GM19463 (cell line): ENCODE results near the gene RPE.

Experiments
- ATAC-seq: cut with Tn5 transposase; IDR thresholded peaks from one replicate; pipeline ENCODE4 v1.9.1; 2021; ENCODE audit warnings: mild to moderate bottlenecking, moderate library complexity; ENCODE audit not compliant: unreplicated experiment

RPE gene

DNA sequence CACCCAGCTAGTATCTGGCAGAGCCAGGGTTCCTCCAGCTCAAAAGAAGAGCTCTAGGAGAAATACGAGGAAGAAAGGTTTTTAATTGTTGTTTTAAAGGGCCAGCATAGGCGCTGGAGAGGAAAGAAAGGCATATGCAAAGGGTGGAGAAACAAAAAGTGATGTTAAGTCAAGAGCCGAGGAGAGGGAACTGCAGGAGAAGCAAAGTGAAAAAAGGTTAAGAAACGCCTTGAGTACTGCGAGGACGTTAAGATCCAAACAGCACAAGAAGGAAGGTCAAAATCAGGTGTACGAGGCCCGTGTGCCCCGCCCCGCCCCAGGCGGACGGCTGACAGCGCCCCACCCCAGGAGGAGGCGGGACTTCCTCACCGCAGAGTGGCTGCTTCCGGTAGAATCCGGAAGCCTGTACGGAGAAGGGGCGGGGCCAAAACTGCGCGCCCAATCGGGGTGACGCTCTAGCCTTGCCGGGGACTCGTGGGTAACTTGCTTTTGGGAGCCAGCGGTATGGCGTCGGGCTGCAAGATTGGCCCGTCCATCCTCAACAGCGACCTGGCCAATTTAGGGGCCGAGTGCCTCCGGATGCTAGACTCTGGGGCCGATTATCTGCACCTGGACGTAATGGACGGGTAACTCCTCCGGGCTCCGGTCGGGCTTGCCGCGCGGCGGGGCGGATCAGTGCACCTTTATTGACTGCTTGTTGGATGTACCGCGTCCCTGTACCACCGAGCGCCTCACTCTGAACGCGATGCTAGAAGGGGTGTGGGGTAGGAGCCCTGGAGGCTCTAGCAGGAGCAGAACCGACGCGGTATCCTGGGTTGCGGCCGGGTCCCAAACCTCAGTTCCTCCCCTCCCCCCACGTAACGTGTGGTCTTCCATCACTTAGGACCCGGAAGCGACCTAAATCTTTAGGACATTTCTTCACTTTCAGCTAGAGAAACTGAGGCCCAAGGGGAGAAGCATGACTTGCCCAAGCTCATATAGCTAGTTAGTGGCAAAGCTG is at the start of gene RPE:
RPE (plus strand) TSS at position 481 of the 1,000 bp plus-strand sequence; CDS start at position 505, 24 bp downstream.
- ATAC-seq: peak; percentile 99

DNA sequence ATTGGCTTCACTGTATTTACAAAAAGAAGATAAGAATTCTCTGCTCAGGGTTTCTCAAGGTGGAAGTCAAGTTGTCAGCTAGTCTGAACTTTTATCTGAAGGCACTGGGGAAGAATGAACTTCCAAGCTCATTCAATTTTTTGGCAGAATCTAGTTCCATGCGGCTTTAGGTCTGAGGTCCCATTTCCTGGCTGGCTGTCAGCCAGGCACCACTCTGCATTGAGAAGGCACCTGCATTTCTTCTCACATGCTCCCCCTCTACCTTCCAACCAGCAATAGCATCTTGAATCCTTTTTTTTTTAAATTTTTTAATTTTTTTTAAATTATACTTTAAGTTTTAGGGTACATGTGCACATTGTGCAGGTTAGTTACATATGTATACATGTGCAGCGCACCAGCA is 46.2 kb upstream of the RPE start:
- no peak for ATAC-seq

DNA sequence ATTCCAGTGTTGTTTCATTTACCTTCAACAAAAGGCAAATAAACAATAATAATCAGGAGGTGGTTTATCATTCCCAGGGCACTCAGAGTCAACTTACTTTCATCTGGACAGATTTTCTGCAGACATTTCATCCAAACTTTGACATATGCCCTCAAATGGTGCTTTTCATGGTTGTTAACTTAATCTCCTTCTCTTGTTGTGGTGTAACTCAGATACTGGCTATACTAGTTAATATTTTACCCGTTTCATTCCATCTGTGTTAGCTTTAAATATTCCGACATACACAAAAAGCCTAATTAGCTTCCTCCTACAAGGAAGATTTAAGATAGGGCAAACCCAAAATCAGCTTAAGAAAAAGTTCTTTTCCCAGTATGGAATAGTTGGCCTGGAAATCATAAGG is 44.4 kb upstream of the RPE start:
- ATAC-seq: no peak

DNA sequence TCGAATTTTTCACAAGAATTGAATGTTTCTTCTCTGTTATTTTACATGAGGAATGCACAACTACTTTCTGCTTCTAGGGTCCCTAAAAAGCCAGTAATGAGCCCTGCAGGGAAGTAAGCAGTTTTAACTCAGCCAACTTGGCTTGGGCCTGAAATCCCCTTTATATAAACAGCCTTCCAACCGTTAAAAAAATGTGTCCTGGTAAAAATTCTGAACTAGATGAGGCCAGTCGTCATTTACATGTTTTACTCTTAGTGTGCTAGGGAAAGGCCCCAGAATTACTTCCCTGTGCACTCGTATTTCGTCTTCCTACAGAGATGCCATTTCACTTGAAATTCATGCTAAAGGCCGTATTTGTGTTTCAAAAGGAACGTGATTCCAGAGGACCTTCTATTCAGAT is 42.4 kb upstream of the RPE start:
- no peak for ATAC-seq

DNA sequence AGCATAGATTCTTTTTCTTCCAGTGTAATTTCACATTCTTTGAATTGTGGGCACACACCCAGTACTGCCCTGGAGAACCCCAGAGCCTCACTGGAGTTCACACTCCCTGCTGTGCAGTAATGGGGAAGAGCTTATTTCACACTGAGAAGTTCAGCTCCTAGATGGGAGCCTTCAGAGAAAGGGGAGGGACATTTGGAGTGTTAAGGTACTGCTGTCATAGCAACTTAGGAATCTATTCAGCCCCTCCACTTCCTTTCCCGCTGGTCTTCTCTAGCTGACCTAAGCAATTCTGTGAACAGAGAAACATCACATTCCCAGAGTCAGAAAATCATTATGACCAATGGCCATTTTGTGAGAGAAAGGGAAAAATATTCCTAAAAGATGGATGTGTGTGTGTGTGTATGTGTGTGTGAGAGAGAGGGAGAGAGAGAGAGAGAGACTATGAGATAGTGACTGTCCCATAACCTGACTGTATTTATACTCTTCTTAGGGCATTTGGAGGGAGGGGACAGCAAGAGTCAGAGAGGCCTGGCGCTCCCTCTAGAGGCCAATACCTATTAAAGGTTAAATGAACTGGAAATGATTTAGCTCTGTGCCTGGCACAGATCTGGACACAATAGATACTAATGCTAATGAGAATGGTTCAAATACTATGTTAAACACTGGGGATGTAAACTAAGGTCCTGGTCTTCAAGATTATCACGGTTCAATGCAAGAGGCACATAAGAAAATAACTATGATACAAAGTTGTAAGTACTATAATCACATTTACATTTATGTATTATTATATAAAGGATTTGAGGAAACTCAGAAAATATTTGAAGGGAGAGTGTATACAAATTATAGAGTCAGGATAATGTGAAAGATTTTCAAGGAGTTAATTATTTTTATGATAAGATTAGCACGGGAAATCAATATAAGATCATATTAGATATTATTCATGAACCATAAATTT is 41.5 kb upstream of the RPE start:
- peak; percentile 86 for ATAC-seq

DNA sequence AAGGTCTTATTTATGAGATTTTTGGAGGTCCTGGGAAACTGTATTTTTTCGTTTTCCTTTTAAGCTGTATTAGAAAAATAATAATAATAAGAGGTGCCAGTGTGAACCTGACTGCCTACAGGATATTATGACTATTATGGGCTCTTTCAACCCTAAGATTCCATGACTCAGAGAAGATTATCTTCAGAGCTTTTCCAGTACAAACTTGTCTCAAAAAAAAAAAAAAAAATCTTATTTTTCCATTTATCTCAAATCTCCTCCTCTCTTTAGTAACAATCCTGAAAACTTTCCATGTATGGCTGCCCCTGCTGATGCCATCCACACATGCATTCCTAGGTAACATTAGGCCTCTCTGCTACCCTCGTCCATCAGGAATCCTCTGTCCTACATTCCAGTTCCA is 36.7 kb upstream of the RPE start:
- no peak for ATAC-seq

DNA sequence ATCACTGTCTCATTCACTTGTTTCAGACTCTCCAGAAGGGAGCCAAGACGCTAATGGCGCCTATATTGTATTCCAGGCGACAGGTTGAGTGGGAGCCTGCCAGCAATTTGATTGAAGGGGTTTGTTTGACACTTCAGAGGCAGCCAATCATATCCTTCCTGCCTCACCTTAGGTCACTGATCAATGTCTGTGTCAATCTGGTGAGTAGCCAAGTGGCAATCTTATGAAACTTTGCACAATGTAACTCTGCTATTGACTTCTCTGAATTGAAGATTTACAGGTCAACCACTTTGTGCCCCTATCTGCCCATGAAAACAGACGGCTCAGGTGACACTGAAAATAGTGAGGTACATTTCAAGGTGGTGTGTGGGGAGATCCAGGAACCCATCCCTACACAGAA is 32.7 kb upstream of the RPE start:
- no peak for ATAC-seq

DNA sequence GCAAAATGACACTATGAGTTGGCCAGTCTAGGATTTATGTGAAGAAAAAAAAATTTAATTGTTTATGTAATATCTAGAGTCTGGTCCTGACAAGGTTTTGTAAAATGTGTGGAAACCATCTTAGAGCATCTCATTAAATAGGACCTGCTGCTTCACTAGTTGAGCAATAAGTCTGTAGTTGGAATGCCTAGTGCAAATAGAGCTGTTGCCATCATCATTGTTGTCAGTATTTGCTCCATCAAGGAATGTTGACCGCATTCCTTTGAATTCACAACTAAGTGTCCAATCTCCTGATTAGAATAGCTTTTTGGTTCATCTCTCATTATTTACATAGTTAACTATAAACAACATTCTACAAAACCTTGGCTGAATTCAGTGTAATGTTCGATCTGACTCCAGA is 32.2 kb upstream of the RPE start:
- no peak for ATAC-seq

DNA sequence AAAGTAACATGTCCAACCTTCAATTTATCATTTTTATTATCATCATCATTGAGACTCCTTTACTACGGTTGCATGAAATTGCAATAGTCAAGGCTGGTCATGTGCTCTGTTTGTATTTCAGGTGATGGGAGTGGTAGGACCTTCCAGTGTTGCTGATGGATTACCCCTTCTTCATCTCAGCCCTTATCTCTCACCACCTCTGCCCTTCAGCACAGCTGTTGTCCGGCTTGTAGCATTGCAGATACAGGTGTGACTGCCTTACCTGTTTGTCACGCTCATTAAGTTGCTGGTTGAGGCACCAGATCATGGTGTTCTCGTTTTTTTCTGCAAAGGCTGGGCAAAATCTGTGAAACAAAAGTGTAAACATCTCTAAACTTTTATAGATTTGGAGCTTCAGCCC is 31.7 kb upstream of the RPE start:
- ATAC-seq: no peak

DNA sequence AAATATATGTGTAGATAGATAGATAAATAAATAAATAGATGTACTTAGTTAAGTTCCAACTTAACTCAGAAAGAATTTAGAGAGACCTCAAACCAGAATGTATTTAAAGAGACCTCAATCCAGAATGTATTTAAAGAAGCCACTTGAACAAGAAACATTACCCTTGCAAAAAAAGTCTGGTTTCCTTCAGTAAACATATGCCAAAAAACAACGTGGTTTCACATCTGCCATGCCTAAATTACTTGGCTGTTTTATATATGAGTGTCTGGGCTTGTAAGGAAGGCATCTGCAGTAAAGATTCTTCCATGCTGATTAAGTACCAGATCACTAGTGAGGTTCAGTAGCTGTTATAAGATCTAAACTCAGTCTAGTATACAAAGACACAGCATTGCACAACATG is 29.1 kb upstream of the RPE start:
- no peak for ATAC-seq

DNA sequence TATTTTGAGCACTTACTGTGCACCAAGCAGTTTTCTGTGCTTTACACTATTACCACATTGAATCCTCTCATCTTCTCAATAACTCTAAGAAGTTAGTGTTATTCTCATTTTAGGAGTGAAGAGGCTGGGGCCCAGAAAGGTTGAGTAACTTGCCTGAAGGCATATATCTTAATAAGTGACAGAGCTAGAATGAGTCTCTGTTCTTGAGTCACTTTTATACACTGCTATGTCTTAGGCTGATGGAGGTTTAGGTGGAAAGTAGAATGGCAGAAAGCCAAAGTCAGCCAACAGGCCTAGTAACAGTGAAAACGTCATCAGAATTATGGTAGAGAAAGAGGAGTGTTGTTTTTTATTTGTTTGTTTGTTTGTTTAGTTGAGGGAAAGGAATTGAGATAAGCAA is 27.9 kb upstream of the RPE start:
- no peak for ATAC-seq

DNA sequence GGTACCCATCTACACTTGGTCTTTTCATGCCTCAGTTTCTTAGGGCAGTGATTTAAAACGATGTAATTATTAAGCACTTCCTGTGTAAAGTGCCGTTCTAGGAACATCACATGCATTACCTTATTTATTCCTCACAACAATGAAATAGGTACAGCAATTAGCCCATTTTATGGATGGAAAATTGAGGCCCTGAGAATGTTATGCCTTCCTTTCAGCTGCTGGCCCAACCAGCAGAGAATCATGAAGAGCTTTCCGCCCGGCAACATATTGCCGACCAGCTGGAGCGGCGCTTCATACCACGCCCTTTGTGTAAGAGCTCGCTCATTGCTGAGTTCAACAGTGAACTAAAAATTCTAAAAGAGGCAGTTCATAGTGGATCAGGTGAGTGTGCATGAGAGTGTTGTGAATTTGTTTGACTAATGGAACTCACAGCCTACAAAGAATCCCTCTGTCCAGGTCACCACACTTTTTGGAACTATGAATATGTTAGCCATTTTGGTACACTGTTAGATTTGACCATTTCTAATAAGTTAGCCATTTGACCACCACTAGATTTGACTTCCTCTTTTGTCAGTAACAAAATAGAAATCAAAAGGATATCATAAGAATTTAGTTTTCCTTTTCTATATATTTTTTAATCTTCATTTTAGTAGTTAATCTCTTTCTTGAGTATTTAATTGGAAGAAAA is 25.6 kb upstream of the RPE start:
- ATAC-seq: peak; percentile 75

DNA sequence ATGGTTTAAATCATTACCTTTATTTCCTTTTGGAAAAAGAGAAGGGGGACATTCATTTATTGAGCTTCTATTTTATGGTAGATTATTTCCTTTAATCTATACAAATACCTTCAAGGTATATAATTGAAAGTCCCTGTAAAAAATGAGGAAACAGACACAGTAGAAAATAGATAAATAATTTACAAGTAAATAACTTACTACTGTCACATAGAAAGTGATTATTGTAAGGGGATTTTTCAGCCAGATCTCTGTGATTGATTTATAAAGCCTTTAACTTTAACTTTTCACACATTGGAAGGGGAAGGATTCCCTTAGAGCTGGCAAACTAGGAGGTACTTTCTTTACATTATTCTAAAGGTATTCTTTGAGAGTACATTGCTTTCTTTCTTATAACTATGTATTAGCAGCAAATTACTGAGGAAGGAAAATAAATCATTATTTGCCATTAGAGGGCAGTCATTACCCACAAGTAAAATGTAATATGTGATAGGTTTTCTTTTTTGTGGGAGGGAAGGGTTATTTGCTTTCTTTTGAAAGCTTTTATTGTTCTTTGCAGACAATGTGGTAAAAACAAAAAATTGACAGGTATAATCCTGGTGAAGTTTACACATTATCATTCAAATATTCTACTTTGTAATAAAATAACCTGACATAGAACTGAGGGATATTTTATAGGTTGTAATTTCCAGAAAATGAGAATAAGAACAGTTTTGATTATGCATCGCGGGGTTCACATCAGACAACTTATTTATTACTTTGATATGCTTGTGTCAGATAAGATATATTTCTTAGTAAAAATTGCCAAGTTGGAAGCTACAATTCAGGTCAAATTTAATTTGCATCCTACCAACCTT is 24.8 kb upstream of the RPE start:
- ATAC-seq: peak; percentile 40

DNA sequence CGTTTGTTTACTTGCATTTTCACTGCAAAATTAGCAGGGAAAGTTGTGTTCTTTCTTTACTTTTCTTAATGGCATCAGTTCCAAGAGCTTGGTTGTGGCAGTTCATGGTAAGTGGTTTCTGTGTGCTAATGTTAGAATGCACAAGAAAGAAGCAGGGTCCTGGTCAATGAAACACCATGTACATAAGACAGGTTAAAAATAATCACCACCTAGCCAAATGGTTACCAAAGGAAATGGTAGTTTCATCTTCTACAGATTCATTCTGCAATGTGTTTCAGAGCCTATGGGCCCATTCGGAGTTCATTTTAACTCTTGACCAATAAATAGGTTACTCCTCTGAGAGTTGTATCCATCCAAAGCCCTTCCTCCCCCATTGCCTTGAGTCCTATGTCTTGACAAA is 18.1 kb upstream of the RPE start:
- no peak for ATAC-seq

DNA sequence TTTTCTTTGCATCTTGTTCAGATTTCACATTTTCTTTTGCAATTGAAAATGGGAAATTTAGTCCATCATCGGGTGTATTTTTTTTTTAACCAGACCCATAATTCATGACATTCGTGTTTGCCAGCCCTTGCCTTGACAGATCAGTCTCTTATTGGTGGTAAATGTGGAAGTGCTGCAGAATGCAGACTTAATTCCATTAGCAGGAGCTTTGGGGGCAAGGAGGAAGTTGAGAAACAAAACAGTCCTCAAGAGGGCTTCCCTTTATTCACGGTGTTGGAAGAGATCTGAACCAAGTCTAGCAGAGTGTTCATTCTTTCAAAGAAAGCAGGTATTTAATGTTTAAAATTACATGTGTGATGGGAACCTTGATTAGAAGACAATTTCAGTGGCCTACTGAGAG is 16.6 kb upstream of the RPE start:
- ATAC-seq: no peak

DNA sequence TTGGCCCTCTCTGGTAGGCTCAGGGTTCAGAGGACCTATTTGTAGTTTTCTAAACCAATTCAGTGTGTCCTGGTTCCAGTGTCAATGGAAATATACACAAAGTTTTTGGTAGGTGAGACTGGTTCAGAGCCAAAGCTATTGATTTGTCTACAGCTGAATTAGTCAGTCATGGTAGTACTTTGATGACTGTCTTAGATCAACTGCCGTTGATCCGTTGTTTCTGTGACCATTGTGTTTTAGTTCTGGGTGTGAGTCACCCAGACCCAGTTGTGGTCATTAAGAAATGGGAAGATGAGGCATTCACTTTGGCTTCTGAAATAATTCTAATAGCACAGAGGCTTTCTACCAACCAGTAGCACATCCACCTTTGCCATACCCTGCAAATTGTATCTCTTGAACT is 16.0 kb upstream of the RPE start:
- no peak for ATAC-seq

DNA sequence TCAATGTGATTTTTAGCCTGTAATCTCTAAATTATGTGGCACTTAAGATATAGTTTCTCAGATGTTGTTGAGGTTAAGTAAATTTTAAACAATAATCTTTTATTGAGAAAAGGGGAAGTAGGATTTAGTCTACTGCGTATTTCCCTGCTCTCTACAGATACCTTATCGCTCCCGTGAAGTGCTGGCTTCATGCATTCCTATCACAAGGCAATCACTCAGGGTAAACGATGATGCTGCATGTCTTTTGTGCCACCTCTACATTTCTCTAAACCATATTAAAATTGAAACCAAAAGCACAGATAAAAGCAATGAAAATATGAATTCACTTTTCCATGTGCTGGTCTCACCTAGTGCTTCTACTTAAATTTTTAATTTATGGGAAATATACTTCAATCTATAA is 14.4 kb upstream of the RPE start:
- ATAC-seq: peak; percentile 61

DNA sequence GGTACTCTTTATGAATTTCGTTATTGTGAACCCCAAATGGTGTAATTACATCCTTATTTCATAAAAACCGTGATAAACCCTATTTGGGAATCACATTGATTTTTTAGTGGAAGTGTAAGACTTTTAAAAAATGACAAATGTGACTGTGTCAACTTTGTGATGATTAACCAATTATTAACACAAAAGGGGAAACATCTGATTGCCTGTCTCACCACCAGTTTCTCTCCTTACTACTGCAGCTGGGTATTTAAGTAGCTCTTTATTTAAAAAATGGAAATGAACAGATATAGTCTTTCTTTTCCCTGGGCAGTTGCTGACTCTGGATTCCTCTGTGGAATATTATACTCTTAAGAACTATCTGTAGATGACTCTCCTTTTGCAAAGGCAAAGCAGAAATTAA is 11.6 kb upstream of the RPE start:
- ATAC-seq: no peak

DNA sequence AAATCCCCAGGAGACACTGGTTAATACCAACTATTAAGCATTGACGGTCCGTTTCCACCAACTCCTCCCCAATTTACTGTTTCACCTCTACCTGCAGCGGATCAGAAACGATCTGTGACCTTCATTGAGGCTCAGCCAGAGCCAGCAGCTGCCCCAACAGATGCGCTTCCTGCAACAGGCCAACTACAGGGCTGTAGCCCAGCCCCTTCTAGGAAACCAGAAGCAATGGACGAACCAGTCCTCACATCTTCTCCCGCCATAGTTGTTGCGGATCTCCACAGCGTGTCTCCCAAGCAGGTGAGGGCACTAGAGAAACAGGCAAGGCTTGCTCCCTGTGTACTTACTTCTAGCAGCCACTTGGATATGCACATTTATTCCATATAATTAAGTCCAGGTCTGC is 8.5 kb upstream of the RPE start:
- ATAC-seq: no peak

DNA sequence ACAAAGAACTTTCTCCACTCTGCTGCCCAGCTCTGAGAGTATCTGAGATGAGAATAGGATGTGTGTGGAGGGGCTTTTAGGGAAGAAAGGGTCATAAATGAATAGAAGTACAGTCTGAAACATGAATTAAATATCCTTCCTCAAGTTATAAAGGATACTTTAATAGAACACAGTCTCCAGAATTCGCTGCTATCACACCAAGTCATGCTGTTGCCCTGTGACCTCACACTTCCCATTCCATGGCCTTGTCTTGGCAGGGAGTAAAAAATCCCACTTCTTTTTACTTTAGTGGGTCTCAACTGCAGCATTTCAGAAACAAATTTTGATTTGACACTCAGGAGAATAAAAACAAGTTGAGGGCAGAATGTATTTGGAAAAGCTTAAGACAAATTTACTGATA is 3.8 kb upstream of the RPE start:
- ATAC-seq: no peak
